Stomach (tissue), 9 donors: ENCODE data around the gene RDH14. TPM values are rescaled to one million over a fixed set of nuclear protein-coding genes. Genes with fewer than 3 reads are reported as not detected.

Experiments used
- DNase-seq, 2 donors: peaks; one replicate each; pipeline versions ENCODE4 v3.0.0 to v3.0.0-alpha.2; 2013 to 2019
- H3K27ac ChIP-seq, 5 donors: fragments of 200-600 bp in 4 of 5; sonication (generic) in 4 of 5; one replicate each; pipeline ENCODE4 v1.5.1; 2013 to 2019; ENCODE audit warnings: mild to moderate bottlenecking in 1 of 5, moderate library complexity in 1 of 5
- H3K27me3 ChIP-seq, 3 donors: fragments of 200-600 bp; sonication (generic); one replicate each; pipeline ENCODE4 v1.5.1; 2017 to 2019; ENCODE audit warnings: mixed run types in 1 of 3
- H3K36me3 ChIP-seq, 4 donors: fragments of 200-600 bp; sonication (generic); 1 replicate in 3 of 4; 2 replicates in 1 of 4; pipeline ENCODE4 v1.5.1; 2016 to 2019
- H3K4me1 ChIP-seq, 4 donors: fragments of 200-600 bp; sonication (generic); one replicate each; pipeline ENCODE4 v1.5.1; 2016 to 2019
- H3K4me3 ChIP-seq, 4 donors: fragments of 200-600 bp; sonication (generic) in 3 of 4; one replicate each; pipeline ENCODE4 v1.5.1; 2016 to 2019; ENCODE audit warnings: mild to moderate bottlenecking in 1 of 4
- H3K9me3 ChIP-seq, 4 donors: fragments of 200-600 bp; sonication (generic); one replicate each; pipeline ENCODE4 v1.5.1; 2016 to 2019
- EP300 ChIP-seq: sonication (generic); formaldehyde crosslinking; IDR thresholded peaks from one replicate; pipeline ENCODE4 v1.6.1; 2017; ENCODE audit warnings: antibody characterized with exemption
- POLR2A ChIP-seq, 4 donors: fragments of 450-650 bp; IDR thresholded peaks; one replicate each; pipeline ENCODE4 v1.6.1; 2016; ENCODE audit warnings: antibody characterized with exemption in 4 of 4, control low read depth in 2 of 4, mild to moderate bottlenecking in 1 of 4, moderate library complexity in 1 of 4
- POLR2AphosphoS5 ChIP-seq, 3 donors: sonication (generic); formaldehyde crosslinking; IDR thresholded peaks; one replicate each; pipeline ENCODE4 v1.6.1; 2016; ENCODE audit warnings: antibody characterized with exemption in 3 of 3
- WGBS, 5 donors: extraction: QIAGEN DNeasy Blood & Tissue Kit in 3 of 5; methylation state at CpG; one replicate each; pipeline versions ENCODE4 v1.1.5 to v1.1.7; 2013 to 2018; 5-methylcytosine and 5-hydroxymethylcytosine counted together
- intact Hi-C: fragments of 100-400 bp; cut with DNase I; formaldehyde crosslinking; loops from one replicate; pipeline ENCODE4 v1.15.1; 2023; ENCODE audit warnings: low total_unique reads
- polyA plus RNA-seq, 3 donors: library from polyadenylated mRNA; stranded (reverse); fragments of 200-250 nt; gene quantifications; one replicate each; pipeline ENCODE4 v1.2.3, GENCODE V29; 2013
- total RNA-seq, 5 donors: library from RNA; depleted of rRNA; stranded (reverse); fragments of >200 nt; gene quantifications; one replicate each; pipeline versions ENCODE4 v1.1.0 to v1.2.3, GENCODE V29; 2014 to 2016
- TF ChIP-seq, protein P1 (sequence below), 7 experiments: fragments of 450-650 bp in 4 of 7; fragments of 200-600 bp in 3 of 7; sonication (generic) in 3 of 7; IDR thresholded peaks; one replicate each; pipeline ENCODE4 v1.5.1; 2016 to 2019; ENCODE audit warnings: antibody characterized with exemption in 7 of 7, control low read depth in 2 of 7, mild to moderate bottlenecking in 1 of 7
- donor health status: healthy with polysubstance abuse.
- donor health status: Bipolar disorder and iron deficiency.
- donor health status: healthy.

RDH14 gene
- total and polyA plus RNA-seq, 8 donors: 13.3 to 66.1 (median 34.9) TPM; not detected in 1

DNA sequence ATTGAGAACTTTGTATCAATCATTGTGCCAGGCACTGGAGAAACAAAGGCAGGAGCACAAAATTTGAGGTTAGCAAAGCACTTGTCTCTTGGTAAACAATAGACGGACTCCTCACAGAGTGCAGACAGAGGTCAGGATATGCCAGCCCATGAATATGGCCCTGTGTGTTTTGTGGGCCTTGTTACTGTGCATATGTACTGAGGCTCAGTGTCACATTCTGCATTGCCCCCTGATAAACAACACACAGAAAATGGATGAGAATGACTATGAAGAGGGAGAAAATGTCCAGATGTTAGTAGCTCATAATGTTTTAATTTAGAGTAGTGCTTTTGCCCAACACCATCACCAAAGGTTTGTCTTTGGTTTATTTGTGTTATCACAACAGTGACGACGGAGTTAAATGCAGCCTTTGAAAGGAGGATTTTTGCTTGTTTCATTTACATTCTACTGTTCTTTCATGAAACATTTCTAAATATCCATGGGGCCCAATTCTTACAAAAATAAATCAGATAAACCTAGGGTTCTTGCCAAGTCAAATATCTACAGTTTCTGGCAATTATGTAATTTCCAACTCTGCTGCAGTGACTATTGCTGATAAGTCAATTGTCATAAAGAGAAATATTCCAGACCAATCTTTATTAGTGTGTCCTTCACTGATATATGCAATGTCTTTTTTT, 43.5 kb upstream of the RDH14 start:
- Histone ChIP-seq H3K4me1 (peaks cover 0 to 11% (median 0%) of the 10 kb centered on the region in 4 donors), H3K36me3 (no peaks in the 10 kb centered on the region), H3K27me3 (no peaks in the 10 kb centered on the region), H3K9me3 (no peaks in the 10 kb centered on the region), H3K27ac (no peak overlapping the region), H3K4me3 (no peak overlapping the region)
- peak in 1 of 2 donors; percentile 15 for DNase-seq
- TF ChIP-seq EP300: no peak
- no peak for TF ChIP-seq POLR2A (IDR thresholded peaks at IDR 0.05)
- no peak for TF ChIP-seq POLR2AphosphoS5 (IDR thresholded peaks at IDR 0.05)
- TF ChIP-seq, protein P1, sequence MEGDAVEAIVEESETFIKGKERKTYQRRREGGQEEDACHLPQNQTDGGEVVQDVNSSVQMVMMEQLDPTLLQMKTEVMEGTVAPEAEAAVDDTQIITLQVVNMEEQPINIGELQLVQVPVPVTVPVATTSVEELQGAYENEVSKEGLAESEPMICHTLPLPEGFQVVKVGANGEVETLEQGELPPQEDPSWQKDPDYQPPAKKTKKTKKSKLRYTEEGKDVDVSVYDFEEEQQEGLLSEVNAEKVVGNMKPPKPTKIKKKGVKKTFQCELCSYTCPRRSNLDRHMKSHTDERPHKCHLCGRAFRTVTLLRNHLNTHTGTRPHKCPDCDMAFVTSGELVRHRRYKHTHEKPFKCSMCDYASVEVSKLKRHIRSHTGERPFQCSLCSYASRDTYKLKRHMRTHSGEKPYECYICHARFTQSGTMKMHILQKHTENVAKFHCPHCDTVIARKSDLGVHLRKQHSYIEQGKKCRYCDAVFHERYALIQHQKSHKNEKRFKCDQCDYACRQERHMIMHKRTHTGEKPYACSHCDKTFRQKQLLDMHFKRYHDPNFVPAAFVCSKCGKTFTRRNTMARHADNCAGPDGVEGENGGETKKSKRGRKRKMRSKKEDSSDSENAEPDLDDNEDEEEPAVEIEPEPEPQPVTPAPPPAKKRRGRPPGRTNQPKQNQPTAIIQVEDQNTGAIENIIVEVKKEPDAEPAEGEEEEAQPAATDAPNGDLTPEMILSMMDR (IDR thresholded peaks at IDR 0.05): no peak
- 64 to 78% (median 74%) methylated on average over 3 of the region's 3 CpGs for WGBS, 5 donors
- intact Hi-C loops: no loop called here

GRCh38 chr2:18602298-18602697, 41.8 kb upstream of the RDH14 start:
- peaks cover 0 to 11% (median 0%) of the 10 kb centered on the region in 4 donors for H3K4me1 ChIP-seq
- no peak for DNase-seq
- no peaks in the 10 kb centered on the region for H3K27me3 ChIP-seq
- WGBS, 5 donors: 80 to 90% (median 87%) methylated on average over 2 of the region's 2 CpGs
- no peak overlapping the region for H3K27ac ChIP-seq
- intact Hi-C loops: no loop called here
- no peaks in the 10 kb centered on the region for H3K36me3 ChIP-seq
- no peak overlapping the region for H3K4me3 ChIP-seq
- no peaks in the 10 kb centered on the region for H3K9me3 ChIP-seq
- TF ChIP-seq, protein P1 (IDR thresholded peaks at IDR 0.05): no peak

- H3K9me3 ChIP-seq: no peaks in the 10 kb centered on the region
- WGBS, 5 donors: 43 to 67% (median 59%) methylated on average over 2 of the region's 2 CpGs
- no peak for DNase-seq
- no peak overlapping the region for H3K4me3 ChIP-seq
- no peaks in the 10 kb centered on the region for H3K36me3 ChIP-seq
- TF ChIP-seq POLR2A (IDR thresholded peaks at IDR 0.05): no peak
- TF ChIP-seq EP300: no peak
- TF ChIP-seq POLR2AphosphoS5 (IDR thresholded peaks at IDR 0.05): no peak
- TF ChIP-seq, protein P1 (IDR thresholded peaks at IDR 0.05): no peak
- H3K4me1 ChIP-seq: peaks cover 0 to 11% (median 0%) of the 10 kb centered on the region in 4 donors
- intact Hi-C loops: no loop called here
- no peak overlapping the region for H3K27ac ChIP-seq
- no peaks in the 10 kb centered on the region for H3K27me3 ChIP-seq
Measured at GRCh38 chr2:18600255-18600613, 39.8 kb upstream of the RDH14 start.

GRCh38 chr2:18599509-18600254, 39.2 kb upstream of the RDH14 start:
- H3K4me3 ChIP-seq: no peak overlapping the region
- no peaks in the 10 kb centered on the region for H3K9me3 ChIP-seq
- DNase-seq: peak in 1 of 2 donors; percentile 44
- WGBS, 5 donors: 44 to 78% (median 61%) methylated on average over 2 of the region's 2 CpGs
- H3K36me3 ChIP-seq: no peaks in the 10 kb centered on the region
- H3K27me3 ChIP-seq: no peaks in the 10 kb centered on the region
- TF ChIP-seq POLR2A (IDR thresholded peaks at IDR 0.05) (no peak), POLR2AphosphoS5 (IDR thresholded peaks at IDR 0.05) (no peak), EP300 (no peak)
- TF ChIP-seq, protein P1 (IDR thresholded peaks at IDR 0.05): no peak
- intact Hi-C loops: no loop called here
- no peak overlapping the region for H3K27ac ChIP-seq
- peaks cover 0 to 7% (median 0%) of the 10 kb centered on the region in 4 donors for H3K4me1 ChIP-seq
